GM23248 (cell line): Measurements from ENCODE around the gene ZBTB34. TPM values are rescaled to one million over a fixed set of nuclear protein-coding genes. Genes with fewer than 3 reads are reported as not detected.

Source experiments
- DNase-seq: peaks from one replicate; pipeline ENCODE4 v3.0.0-alpha.2; 2015
- H2AFZ ChIP-seq: fragments of 200-600 bp; sonication (generic); 2 replicates; pipeline ENCODE4 v1.6.1; 2016; ENCODE audit warnings: antibody characterized with exemption
- H3F3A ChIP-seq: fragments of 200-600 bp; sonication (generic); 2 replicates; pipeline ENCODE4 v1.6.1; 2016; ENCODE audit warnings: mild to moderate bottlenecking, antibody characterized with exemption, mixed run types; ENCODE audit not compliant: insufficient read depth
- H3K27ac ChIP-seq: fragments of 200-600 bp; sonication (generic); 2 replicates; pipeline ENCODE4 v1.5.1; 2016; ENCODE audit warnings: mild to moderate bottlenecking
- H3K27me3 ChIP-seq: fragments of 200-600 bp; sonication (generic); replicated peaks from 2 replicates; pipeline ENCODE4 v1.6.1; 2016; ENCODE audit warnings: mild to moderate bottlenecking; ENCODE audit not compliant: insufficient read depth
- H3K36me3 ChIP-seq: fragments of 200-600 bp; sonication (generic); 2 replicates; pipeline ENCODE4 v1.6.1; 2016; ENCODE audit warnings: low read depth, mild to moderate bottlenecking
- H3K4me1 ChIP-seq: fragments of 200-600 bp; sonication (generic); 2 replicates; pipeline ENCODE4 v1.6.1; 2016; ENCODE audit warnings: mild to moderate bottlenecking; ENCODE audit not compliant: insufficient read depth
- H3K4me2 ChIP-seq: fragments of 200-600 bp; sonication (generic); one replicate; pipeline ENCODE4 v1.6.1; 2016; ENCODE audit warnings: mild to moderate bottlenecking; ENCODE audit not compliant: unreplicated experiment
- H3K4me3 ChIP-seq: fragments of 200-600 bp; sonication (generic); 2 replicates; pipeline ENCODE4 v1.5.1; 2016; ENCODE audit warnings: mild to moderate bottlenecking
- H3K79me2 ChIP-seq: fragments of 200-600 bp; sonication (generic); 2 replicates; pipeline ENCODE4 v1.6.1; 2016; ENCODE audit warnings: mild to moderate bottlenecking; ENCODE audit not compliant: insufficient read depth
- H3K9ac ChIP-seq: fragments of 200-600 bp; sonication (generic); 2 replicates; pipeline ENCODE4 v1.6.1; 2016; ENCODE audit warnings: mild to moderate bottlenecking
- H3K9me2 ChIP-seq: fragments of 200-600 bp; sonication (generic); 2 replicates; pipeline ENCODE4 v1.6.1; 2016; ENCODE audit warnings: mixed run types, mild to moderate bottlenecking, moderate library complexity; ENCODE audit not compliant: insufficient read depth
- H3K9me3 ChIP-seq: fragments of 200-600 bp; sonication (generic); one replicate; pipeline ENCODE4 v1.6.1; 2017; ENCODE audit warnings: low read depth
- H4K20me1 ChIP-seq: fragments of 200-600 bp; sonication (generic); 2 replicates; pipeline ENCODE4 v1.6.0; 2016; ENCODE audit not compliant: insufficient read depth
- EZH2 ChIP-seq: fragments of 200-600 bp; sonication (generic); IDR thresholded peaks from 2 replicates; pipeline ENCODE4 v1.6.1; 2018; ENCODE audit warnings: antibody characterized with exemption, mild to moderate bottlenecking; ENCODE audit not compliant: insufficient read depth, poor library complexity, severe bottlenecking
- EZH2phosphoT487 ChIP-seq: fragments of 200-600 bp; sonication (generic); IDR thresholded peaks from 2 replicates; pipeline ENCODE4 v1.6.1; 2018; ENCODE audit warnings: antibody characterized with exemption, moderate library complexity, mild to moderate bottlenecking, low read depth; ENCODE audit not compliant: insufficient read depth
- WGBS, 2 experiments: methylation state at CpG; one replicate each; pipeline ENCODE4 v1.1.6; 2015 to 2017; ENCODE audit warnings: low lambda C conversion rate in 2 of 2, low coverage in 1 of 2; ENCODE audit errors: missing lambda C conversion rate in 2 of 2; 5-methylcytosine and 5-hydroxymethylcytosine counted together
- in situ Hi-C: fragments of 300-500 bp; cut with MboI; formaldehyde crosslinking; loops from 2 replicates; pipeline ENCODE4 v1.15.0; 2020
- polyA plus RNA-seq: library from polyadenylated mRNA; unstranded; fragments of >200 nt; fragmentation: Nextera tagmentation; extraction: Ambion mirVana; gene quantifications from 2 replicates; pipeline ENCODE4 v1.2.1, GENCODE V29; 2016
- total RNA-seq: library from RNA; depleted of rRNA; stranded (reverse); fragments of >200 nt; shearing (Covaris generic); gene quantifications from 2 replicates; pipeline ENCODE4 v1.2.3, GENCODE V29; 2014

Gene ZBTB34
- total and polyA plus RNA-seq, 2 experiments from 2014 or later: 2.3 to 5.5 TPM

GRCh38 chr9:126838895-126839294, 21.5 kb upstream of the ZBTB34 start:
- WGBS, 2 experiments: 95 to 96% methylated on average over 12 of the region's 12 CpGs
- no peaks in the 10 kb centered on the region; the same call in 1 of the 2 replicates for H4K20me1 ChIP-seq
- H3K9me2 ChIP-seq: no peaks in the 10 kb centered on the region
- TF ChIP-seq EZH2phosphoT487 (no peak), EZH2 (no peak)
- peaks cover 44% of the 10 kb centered on the region for H3K79me2 ChIP-seq
- no peak for DNase-seq
- no peaks in the 10 kb centered on the region for H3K9me3 ChIP-seq
- in situ Hi-C loops: no loop called here
- peaks cover 9% of the 10 kb centered on the region for H3K4me1 ChIP-seq
- no peak overlapping the region for H2AFZ ChIP-seq
- H3K27me3 ChIP-seq: no peaks in the 10 kb centered on the region
- H3F3A ChIP-seq: peaks cover 7% of the 10 kb centered on the region
- H3K27ac ChIP-seq: no peak overlapping the region
- H3K4me2 ChIP-seq: no peak overlapping the region
- H3K9ac ChIP-seq: no peak overlapping the region
- peaks cover 12% of the 10 kb centered on the region for H3K36me3 ChIP-seq
- H3K4me3 ChIP-seq: no peak overlapping the region

DNA sequence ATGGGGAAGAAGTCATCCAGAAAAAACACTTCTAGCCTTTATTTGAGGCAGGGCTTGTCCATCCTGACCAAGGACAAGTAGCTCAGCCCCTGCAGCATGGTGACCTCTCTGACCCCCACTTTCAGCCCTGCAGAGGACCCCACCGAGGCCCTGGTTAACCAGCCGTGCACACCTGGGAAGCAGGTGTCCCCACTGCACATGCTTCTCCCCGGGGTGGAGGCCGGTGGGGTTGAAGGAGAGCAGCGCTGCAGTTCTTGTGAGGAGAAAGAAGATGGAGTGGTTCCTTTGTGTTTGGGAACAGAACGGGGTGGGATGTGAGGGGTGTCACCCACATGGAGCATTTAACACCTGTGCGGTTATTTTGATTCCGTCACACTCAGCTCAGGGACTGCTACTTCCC, 21.1 kb upstream of the ZBTB34 start:
- in situ Hi-C loops: no loop called here
- Histone ChIP-seq H3K4me1 (peaks cover 13% of the 10 kb centered on the region), H3K4me3 (no peak overlapping the region), H3K4me2 (no peak overlapping the region), H3K36me3 (peaks cover 9% of the 10 kb centered on the region; the same call in 1 of the 2 replicates), H3F3A (peaks cover 8% of the 10 kb centered on the region), H3K9me3 (no peaks in the 10 kb centered on the region), H3K9me2 (no peaks in the 10 kb centered on the region), H3K79me2 (peaks cover 40% of the 10 kb centered on the region), H3K27ac (no peak overlapping the region), H3K9ac (no peak overlapping the region), H4K20me1 (no peaks in the 10 kb centered on the region; the same call in 1 of the 2 replicates), H3K27me3 (no peaks in the 10 kb centered on the region), H2AFZ (no peak overlapping the region)
- WGBS, 2 experiments: 74 to 79% methylated on average over 8 of the region's 8 CpGs
- TF ChIP-seq EZH2: no peak
- TF ChIP-seq EZH2phosphoT487: no peak
- DNase-seq: no peak

- Histone ChIP-seq H3K4me2 (no peak overlapping the region), H3K9me2 (no peaks in the 10 kb centered on the region), H3K27ac (no peak overlapping the region), H3K9ac (no peak overlapping the region), H3K36me3 (peaks cover 9% of the 10 kb centered on the region; the same call in 1 of the 2 replicates), H3K4me1 (peaks cover 16% of the 10 kb centered on the region), H4K20me1 (no peaks in the 10 kb centered on the region; the same call in 1 of the 2 replicates), H3F3A (peaks cover 8% of the 10 kb centered on the region), H3K27me3 (no peaks in the 10 kb centered on the region), H3K79me2 (peaks cover 11% of the 10 kb centered on the region), H3K9me3 (no peaks in the 10 kb centered on the region), H3K4me3 (no peak overlapping the region), H2AFZ (no peak overlapping the region)
- WGBS, 2 experiments: 97 to 99% methylated on average over 12 to 13 of the region's 13 CpGs
- no peak for DNase-seq
- TF ChIP-seq EZH2 (no peak), EZH2phosphoT487 (no peak)
- in situ Hi-C loops: no loop called here
Observed at GRCh38 chr9:126842220-126842842, 18.1 kb upstream of the ZBTB34 start.

GRCh38 chr9:126842977-126843799, 17.3 kb upstream of the ZBTB34 start:
- Histone ChIP-seq H3K27me3 (no peaks in the 10 kb centered on the region), H3K9ac (0 out of 2 replicates have a peak overlapping the region, but pooled peaks have one; percentile 6), H3K9me2 (no peaks in the 10 kb centered on the region), H3K4me2 (peak overlapping the region; percentile 34), H4K20me1 (no peaks in the 10 kb centered on the region), H2AFZ (no peak overlapping the region), H3K27ac (no peak overlapping the region), H3K79me2 (peaks cover 2% of the 10 kb centered on the region; the same call in 1 of the 2 replicates), H3K4me3 (no peak overlapping the region), H3K36me3 (peaks cover 3% of the 10 kb centered on the region; the same call in 1 of the 2 replicates), H3K4me1 (peaks cover 16% of the 10 kb centered on the region), H3F3A (peaks cover 8% of the 10 kb centered on the region), H3K9me3 (no peaks in the 10 kb centered on the region)
- no peak for DNase-seq
- in situ Hi-C loops: no loop called here
- TF ChIP-seq EZH2: no peak
- TF ChIP-seq EZH2phosphoT487: no peak
- 79 to 82% methylated on average over 10 of the region's 10 CpGs for WGBS, 2 experiments
